ENCODE measurements around the gene SLC25A11. TPM values are rescaled to one million over a fixed set of nuclear protein-coding genes. Genes with fewer than 3 reads are reported as not detected.

SLC25A11 gene
- total RNA-seq, 1 donor from 2014 or later = 44.7 TPM

DNA sequence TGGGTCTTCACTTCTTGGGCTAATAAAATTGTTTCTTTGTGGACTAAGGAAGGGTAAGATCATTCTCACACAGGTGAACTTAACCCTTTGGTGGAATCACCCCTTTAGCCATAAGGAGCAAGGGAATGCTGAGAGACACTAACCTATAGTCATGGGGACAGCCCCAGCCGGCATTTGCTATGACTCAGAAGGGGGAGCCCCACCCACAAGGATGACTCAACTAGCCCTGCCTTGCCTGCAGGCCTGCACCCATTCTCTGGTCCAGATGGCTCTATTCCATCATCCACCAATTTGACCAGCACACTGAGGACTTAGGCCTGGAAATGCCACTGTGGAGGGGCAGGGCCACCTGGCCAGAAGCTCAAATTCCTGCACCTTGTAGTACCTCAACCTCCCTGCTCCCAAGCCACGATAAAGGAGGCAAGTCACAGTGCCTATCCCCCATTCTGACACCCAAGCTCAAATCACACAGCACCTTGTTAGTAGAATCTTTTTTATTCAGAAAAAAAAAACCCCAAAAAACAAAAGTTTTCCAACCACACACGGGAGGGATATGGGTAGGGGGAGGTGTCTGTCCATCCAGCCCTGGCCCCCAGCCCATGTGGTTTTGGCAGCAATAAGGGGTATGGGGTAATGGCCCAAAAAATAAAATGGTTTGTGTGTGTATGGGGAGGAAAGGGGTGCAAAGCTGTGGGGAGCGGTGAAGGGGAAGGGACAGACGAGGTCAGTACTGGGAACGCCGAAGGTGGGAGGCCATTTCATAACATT lies 5.5 kb upstream of the SLC25A11 start:
- Histone ChIP-seq H3K27me3 (ENCODE audit: control insufficient read depth, insufficient read depth, low read length) (no peaks in the 10 kb centered on the region), H3K4me3 (ENCODE audit: low read depth, low read length) (no peak overlapping the region), H3K36me3 (ENCODE audit: control insufficient read depth, insufficient read depth, low read length) (peaks cover 1% of the 10 kb centered on the region)
- DNase-seq (ENCODE audit: low read depth) = no peak
- TF ChIP-seq CTCF (IDR thresholded peaks at IDR 0.05; ENCODE audit: insufficient read depth, low read length, poor library complexity, severe bottlenecking) = no peak

GRCh38 chr17:4944554-4945175 lies 4.8 kb upstream of the SLC25A11 start:
- Histone ChIP-seq H3K36me3 (ENCODE audit: control insufficient read depth, insufficient read depth, low read length) (peaks cover 1% of the 10 kb centered on the region), H3K4me3 (ENCODE audit: low read depth, low read length) (no peak overlapping the region), H3K27me3 (ENCODE audit: control insufficient read depth, insufficient read depth, low read length) (no peaks in the 10 kb centered on the region)
- DNase-seq (ENCODE audit: low read depth) = no peak
- no peak for TF ChIP-seq CTCF (IDR thresholded peaks at IDR 0.05; ENCODE audit: insufficient read depth, low read length, poor library complexity, severe bottlenecking)

DNA sequence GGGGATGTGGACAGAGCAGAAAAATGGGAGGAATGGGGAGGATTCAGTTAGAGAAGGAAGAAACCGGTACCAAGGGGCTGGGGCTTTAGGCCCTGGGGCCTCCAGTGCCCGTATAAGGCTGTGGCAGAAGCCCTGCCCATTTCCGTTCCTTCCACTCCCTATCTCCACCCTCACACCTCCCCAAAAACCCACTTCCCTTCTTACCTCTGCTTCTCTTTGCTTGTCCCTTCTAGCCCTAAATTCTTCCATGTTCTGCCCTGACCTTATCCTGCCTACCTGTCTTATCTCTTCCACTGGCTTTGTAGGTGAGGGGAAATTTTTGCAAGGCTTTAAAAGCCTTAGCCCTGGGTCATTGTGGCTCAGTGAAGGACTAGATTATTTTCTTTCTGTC lies 4.3 kb upstream of the SLC25A11 start:
- DNase-seq (ENCODE audit: low read depth) = no peak
- no peak for TF ChIP-seq CTCF (IDR thresholded peaks at IDR 0.05; ENCODE audit: insufficient read depth, low read length, poor library complexity, severe bottlenecking)
- no peaks in the 10 kb centered on the region for H3K27me3 ChIP-seq (ENCODE audit: control insufficient read depth, insufficient read depth, low read length)
- peaks cover 1% of the 10 kb centered on the region for H3K36me3 ChIP-seq (ENCODE audit: control insufficient read depth, insufficient read depth, low read length)
- H3K4me3 ChIP-seq (ENCODE audit: low read depth, low read length) = no peak overlapping the region

DNA sequence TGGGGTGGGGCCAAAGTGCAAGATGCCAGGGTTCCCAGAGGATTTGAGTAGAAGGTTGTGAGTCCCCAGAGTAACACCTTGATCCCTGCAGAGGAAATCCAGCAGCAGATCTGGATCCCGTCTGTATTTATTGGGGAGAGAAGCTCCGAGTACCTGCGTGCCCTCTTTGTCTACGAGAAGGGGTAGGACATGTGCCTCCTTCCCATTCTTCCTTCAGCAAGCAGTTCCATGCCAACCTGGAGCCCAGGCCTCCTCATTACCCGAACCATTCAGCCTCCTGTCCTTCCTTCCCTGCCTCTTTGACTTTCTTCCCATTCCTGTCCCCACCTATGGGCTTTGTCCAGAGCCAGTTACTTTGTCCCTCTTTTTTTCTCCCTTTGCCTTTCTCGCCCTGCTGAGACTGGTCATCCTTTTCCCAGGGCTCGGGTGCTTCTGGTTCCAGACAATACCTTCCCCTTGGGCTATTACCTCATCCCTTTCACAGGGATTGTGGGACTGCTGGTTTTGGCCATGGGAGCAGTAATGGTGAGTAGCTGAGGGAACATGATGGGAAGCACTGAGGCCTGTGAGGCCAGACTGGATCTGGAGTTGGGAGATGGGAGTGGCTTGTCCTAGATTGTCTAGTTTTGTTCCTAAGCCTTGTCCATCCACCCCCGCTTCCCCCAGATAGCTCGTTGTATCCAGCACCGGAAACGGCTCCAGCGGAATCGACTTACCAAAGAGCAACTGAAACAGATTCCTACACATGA lies 3.1 kb upstream of the SLC25A11 start:
- TF ChIP-seq CTCF (IDR thresholded peaks at IDR 0.05; ENCODE audit: insufficient read depth, low read length, poor library complexity, severe bottlenecking) = no peak
- no peak for DNase-seq (ENCODE audit: low read depth)
- Histone ChIP-seq H3K27me3 (ENCODE audit: control insufficient read depth, insufficient read depth, low read length) (no peaks in the 10 kb centered on the region), H3K36me3 (ENCODE audit: control insufficient read depth, insufficient read depth, low read length) (peaks cover 1% of the 10 kb centered on the region), H3K4me3 (ENCODE audit: low read depth, low read length) (no peak overlapping the region)

DNA sequence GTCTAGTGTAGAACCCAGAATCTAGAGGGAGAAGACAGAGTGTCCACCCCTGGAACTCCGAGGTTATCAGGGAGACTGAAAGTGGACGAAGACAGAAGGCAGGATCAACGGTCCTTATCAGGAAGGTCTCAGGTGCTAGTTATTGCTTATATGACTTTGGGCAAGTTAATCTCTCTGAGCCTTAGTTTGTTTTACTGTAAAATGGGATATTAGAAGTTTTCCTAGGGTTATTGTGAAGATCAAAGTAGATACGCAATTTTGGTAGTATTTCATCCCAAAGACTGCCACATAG lies 1.4 kb upstream of the SLC25A11 start:
- Histone ChIP-seq H3K4me3 (ENCODE audit: low read depth, low read length) (peak overlapping the region; percentile 92), H3K36me3 (ENCODE audit: control insufficient read depth, insufficient read depth, low read length) (peaks cover 1% of the 10 kb centered on the region), H3K27me3 (ENCODE audit: control insufficient read depth, insufficient read depth, low read length) (no peaks in the 10 kb centered on the region)
- no peak for DNase-seq (ENCODE audit: low read depth)
- TF ChIP-seq CTCF (IDR thresholded peaks at IDR 0.05; ENCODE audit: insufficient read depth, low read length, poor library complexity, severe bottlenecking) = no peak

Measured in kidney epithelial cell (primary cell).